Smooth muscle cell of the umbilical artery (primary cell): ENCODE results near the gene TRMT61A. TPM values are rescaled to one million over a fixed set of nuclear protein-coding genes. Genes with fewer than 3 reads are reported as not detected.

Experiments used
- total RNA-seq: library from RNA; depleted of rRNA; stranded (reverse); fragments of >200 nt; gene quantifications from 2 replicates; pipeline ENCODE4 v1.2.3, GENCODE V29; 2014

Gene TRMT61A
- 7.1 and 10.7 TPM in 2 replicates for total RNA-seq

GRCh38 chr14:103528587-103529382, at the start of gene TRMT61A:
Gene TRMT61A (plus strand): TSS chr14:103529196. CDS start chr14:103529979, 783 bp downstream.

GRCh38 chr14:103522649-103523574, 6.1 kb upstream of the TRMT61A start, which contains the start of gene CKB:
Gene CKB (minus strand): TSS chr14:103522830. CDS start chr14:103522493, 337 bp downstream.

GRCh38 chr14:103562429-103563225, 33.6 kb downstream of the TRMT61A start, which contains the start of the genes BAG5 and COA8:
Gene BAG5 (minus strand): TSS chr14:103562657. CDS start chr14:103561164, 1,493 bp downstream.
Gene COA8 (plus strand): TSS chr14:103562960. CDS start chr14:103563002, 42 bp downstream.

Other genes starting within 250 kb of the TRMT61A start
- gene EIF5, start 195.0 kb upstream of the TRMT61A start, total RNA-seq, result 181 and 244 TPM in 2 replicates
- gene MARK3, start 143.8 kb upstream of the TRMT61A start, total RNA-seq, result 80.8 and 97.5 TPM in 2 replicates
- 5.6 and 10.4 TPM in 2 replicates for gene CKB, start 6.4 kb upstream of the TRMT61A start, total RNA-seq
- 27.6 and 32.1 TPM in 2 replicates for gene BAG5, start 33.5 kb downstream of the TRMT61A start, total RNA-seq
- gene COA8, start 33.8 kb downstream of the TRMT61A start, total RNA-seq, result 15.1 and 19.6 TPM in 2 replicates
- 193 and 283 TPM in 2 replicates for gene KLC1, start 100.0 kb downstream of the TRMT61A start, total RNA-seq
- gene XRCC3, start 186.3 kb downstream of the TRMT61A start, total RNA-seq, result 3.3 and 11.4 TPM in 2 replicates
- gene ZFYVE21, start 186.6 kb downstream of the TRMT61A start, total RNA-seq, result 47.5 and 52.3 TPM in 2 replicates